Osteocyte (in vitro differentiated cells): ENCODE measurements around the gene RXRA. TPM values are rescaled to one million over a fixed set of nuclear protein-coding genes. Genes with fewer than 3 reads are reported as not detected.

Experiments
- DNase-seq: peaks from one replicate; pipeline ENCODE4 v3.0.0; 2021; ENCODE audit warnings: mixed read lengths; ENCODE audit not compliant: unreplicated experiment; ENCODE audit errors: extremely low spot score
- H3K27ac Mint-ChIP-seq: one replicate; pipeline ENCODE4 v1.8.0; 2021; ENCODE audit warnings: mild to moderate bottlenecking, mixed read lengths; ENCODE audit not compliant: unreplicated experiment
- H3K27me3 Mint-ChIP-seq: one replicate; pipeline ENCODE4 v1.8.0; 2021; ENCODE audit warnings: mixed read lengths; ENCODE audit not compliant: unreplicated experiment
- H3K36me3 Mint-ChIP-seq: one replicate; pipeline ENCODE4 v1.8.0; 2021; ENCODE audit warnings: mixed read lengths; ENCODE audit not compliant: unreplicated experiment
- H3K4me1 Mint-ChIP-seq: one replicate; pipeline ENCODE4 v1.8.0; 2021; ENCODE audit warnings: mixed read lengths; ENCODE audit not compliant: unreplicated experiment
- H3K4me3 Mint-ChIP-seq: one replicate; pipeline ENCODE4 v1.8.0; 2021; ENCODE audit warnings: mild to moderate bottlenecking, moderate library complexity, mixed read lengths; ENCODE audit not compliant: unreplicated experiment
- H3K9me3 Mint-ChIP-seq: one replicate; pipeline ENCODE4 v1.8.0; 2021; ENCODE audit warnings: mixed read lengths; ENCODE audit not compliant: unreplicated experiment
- total RNA-seq: library from RNA; stranded (reverse); gene quantifications from 2 replicates; pipeline ENCODE4 v1.2.1, GENCODE V29; 2021
- TF ChIP-seq, protein P1 (sequence below): fragments of 200-600 bp; sonication (generic); IDR thresholded peaks from 2 replicates; pipeline ENCODE4 v1.5.0; 2021; ENCODE audit warnings: antibody characterized with exemption, mild to moderate bottlenecking, moderate library complexity

RXRA gene
- total RNA-seq, 1 donor from 2014 or later = 82.2 TPM

DNA sequence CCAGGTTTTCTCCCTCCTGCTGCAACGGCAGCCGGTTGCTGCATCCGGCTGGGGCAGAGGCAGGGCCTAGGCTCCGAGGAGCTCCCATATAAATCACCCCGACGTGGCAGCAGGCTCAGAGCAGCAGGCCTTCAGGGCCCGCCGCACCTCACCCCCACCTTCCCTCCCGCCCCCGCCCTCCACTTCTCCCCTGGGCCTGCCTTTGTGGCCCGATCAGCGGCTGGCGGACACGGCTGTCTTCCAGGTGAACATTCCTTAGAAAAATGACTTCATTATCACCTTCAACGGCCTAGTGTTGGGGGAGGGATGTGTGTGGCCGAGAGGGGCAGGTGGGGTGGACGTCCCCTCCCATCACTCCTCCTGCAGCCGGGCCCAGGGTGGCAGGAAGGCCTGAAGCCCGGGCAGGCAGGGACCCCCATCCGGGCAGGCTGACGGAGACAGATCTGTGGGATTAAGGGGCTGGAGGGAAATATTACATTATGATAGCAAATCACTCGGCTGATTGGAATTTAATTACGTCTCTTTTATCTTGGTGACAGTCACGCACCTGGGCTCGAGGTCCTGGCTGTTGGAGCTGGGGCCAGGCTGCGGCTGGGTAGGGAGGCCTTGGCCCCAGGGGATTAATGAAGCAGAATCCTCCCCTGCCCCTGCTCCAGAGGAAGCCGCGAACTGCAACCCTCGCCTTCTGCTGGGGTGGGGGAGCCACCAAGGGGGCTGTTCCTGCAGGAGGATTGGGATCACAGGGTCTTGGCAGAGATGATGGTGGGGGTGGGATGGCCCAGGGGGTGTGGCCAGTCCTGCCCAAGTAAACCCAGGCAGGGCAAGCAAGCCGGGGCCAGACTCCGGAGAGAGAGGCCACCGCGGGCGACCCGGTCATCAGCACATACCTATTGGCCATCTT lies 38.4 kb upstream of the RXRA start:
- H3K4me3 Mint-ChIP-seq = no peak overlapping the region
- H3K27me3 Mint-ChIP-seq = no peaks in the 10 kb centered on the region
- no peaks in the 10 kb centered on the region for H3K9me3 Mint-ChIP-seq
- DNase-seq = no peak
- TF ChIP-seq, protein P1, sequence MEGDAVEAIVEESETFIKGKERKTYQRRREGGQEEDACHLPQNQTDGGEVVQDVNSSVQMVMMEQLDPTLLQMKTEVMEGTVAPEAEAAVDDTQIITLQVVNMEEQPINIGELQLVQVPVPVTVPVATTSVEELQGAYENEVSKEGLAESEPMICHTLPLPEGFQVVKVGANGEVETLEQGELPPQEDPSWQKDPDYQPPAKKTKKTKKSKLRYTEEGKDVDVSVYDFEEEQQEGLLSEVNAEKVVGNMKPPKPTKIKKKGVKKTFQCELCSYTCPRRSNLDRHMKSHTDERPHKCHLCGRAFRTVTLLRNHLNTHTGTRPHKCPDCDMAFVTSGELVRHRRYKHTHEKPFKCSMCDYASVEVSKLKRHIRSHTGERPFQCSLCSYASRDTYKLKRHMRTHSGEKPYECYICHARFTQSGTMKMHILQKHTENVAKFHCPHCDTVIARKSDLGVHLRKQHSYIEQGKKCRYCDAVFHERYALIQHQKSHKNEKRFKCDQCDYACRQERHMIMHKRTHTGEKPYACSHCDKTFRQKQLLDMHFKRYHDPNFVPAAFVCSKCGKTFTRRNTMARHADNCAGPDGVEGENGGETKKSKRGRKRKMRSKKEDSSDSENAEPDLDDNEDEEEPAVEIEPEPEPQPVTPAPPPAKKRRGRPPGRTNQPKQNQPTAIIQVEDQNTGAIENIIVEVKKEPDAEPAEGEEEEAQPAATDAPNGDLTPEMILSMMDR = no peak
- no peak overlapping the region for H3K27ac Mint-ChIP-seq
- H3K4me1 Mint-ChIP-seq = peaks cover 8% of the 10 kb centered on the region
- H3K36me3 Mint-ChIP-seq = no peaks in the 10 kb centered on the region

GRCh38 chr9:134288746-134289145 lies 37.5 kb upstream of the RXRA start:
- Mint-ChIP-seq H3K9me3 (no peaks in the 10 kb centered on the region), H3K36me3 (no peaks in the 10 kb centered on the region), H3K4me1 (peaks cover 16% of the 10 kb centered on the region), H3K4me3 (no peak overlapping the region), H3K27ac (no peak overlapping the region), H3K27me3 (no peaks in the 10 kb centered on the region)
- TF ChIP-seq, protein P1 = no peak
- no peak for DNase-seq

DNA sequence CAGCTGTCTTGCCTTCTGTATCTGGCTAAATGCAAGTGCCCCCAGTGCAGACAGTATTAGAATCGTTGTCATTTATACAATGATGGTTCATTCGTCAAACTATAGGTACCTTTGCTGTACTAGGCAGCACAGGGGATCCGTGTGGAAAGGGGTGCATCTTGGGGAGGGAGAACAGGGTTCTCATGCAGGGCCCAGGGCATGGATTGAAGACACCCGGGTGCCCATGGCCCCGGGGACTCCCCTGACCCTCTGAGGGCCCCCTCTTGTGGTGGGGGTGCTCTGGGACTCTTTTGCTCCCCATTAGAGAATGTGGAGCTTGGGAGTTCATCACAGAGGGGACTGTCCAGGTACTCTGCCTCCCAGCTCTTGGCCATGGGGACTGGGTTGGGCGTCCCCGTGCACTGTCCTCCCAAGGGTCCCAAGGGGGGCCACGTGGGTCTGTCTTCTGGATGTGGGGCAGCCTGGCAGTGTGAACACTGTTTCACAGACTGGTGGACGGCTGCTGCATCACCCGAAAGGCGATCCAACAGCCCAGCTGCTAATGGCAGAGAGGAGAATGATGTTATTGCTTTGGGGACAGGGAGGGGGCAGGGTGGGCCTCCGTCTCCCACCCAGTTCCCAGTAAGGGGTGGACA lies 36.9 kb upstream of the RXRA start:
- DNase-seq = no peak
- H3K36me3 Mint-ChIP-seq = no peaks in the 10 kb centered on the region
- no peaks in the 10 kb centered on the region for H3K9me3 Mint-ChIP-seq
- H3K27ac Mint-ChIP-seq = no peak overlapping the region
- H3K4me3 Mint-ChIP-seq = no peak overlapping the region
- H3K4me1 Mint-ChIP-seq = peaks cover 19% of the 10 kb centered on the region
- TF ChIP-seq, protein P1 = no peak
- H3K27me3 Mint-ChIP-seq = no peaks in the 10 kb centered on the region

DNA sequence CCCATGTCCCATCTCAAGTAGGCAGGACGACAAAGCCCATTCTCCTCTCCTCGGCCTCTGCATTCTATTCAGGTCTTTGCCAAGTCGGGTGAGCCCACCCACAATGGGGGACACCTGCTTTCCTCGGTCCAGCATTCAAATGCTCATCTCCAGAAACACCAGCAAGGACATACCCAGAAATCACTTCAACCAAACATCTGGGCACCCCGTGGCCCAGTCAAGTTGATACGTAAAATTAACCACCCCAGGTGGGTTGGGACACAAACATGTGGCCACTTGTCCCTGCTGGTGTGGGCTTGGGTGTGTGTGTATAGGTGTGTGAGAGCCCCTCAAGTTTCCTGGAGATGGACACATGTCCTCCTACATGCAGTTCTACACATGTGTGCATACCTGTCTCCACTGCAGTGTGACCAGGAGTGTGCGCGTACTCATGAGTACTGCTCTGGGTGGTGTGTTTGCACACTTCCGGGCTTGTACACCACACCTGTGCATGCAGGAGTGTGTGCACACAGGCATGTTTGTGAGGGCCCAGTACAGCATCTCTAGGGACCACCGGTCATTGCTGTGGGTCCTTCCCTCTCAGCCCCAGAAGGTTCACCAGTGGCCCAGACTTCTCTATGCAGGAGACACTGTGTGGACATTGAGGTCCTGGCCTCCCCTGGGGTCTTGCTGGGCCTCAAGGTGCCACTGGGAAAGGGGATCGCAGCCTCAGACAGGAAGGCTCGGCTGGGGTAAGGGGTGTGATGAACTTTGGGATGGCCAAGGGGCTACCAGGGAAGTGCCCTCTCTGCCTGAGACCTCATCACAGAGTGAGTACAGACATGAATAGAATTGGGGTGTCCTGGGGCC lies 35.4 kb upstream of the RXRA start:
- no peak for DNase-seq
- no peaks in the 10 kb centered on the region for H3K9me3 Mint-ChIP-seq
- peaks cover 18% of the 10 kb centered on the region for H3K4me1 Mint-ChIP-seq
- H3K27ac Mint-ChIP-seq = no peak overlapping the region
- TF ChIP-seq, protein P1 = no peak
- H3K36me3 Mint-ChIP-seq = no peaks in the 10 kb centered on the region
- no peak overlapping the region for H3K4me3 Mint-ChIP-seq
- H3K27me3 Mint-ChIP-seq = no peaks in the 10 kb centered on the region
